PC-3 (cell line): ENCODE results near the gene SCOC. TPM values are rescaled to one million over a fixed set of nuclear protein-coding genes. Genes with fewer than 3 reads are reported as not detected.

Experiments used
- ATAC-seq: fragments of 200-7000 bp; cut with Tn5 transposase; 2 replicates; pipeline ENCODE4 v1.9.1; 2020; ENCODE audit warnings: mild to moderate bottlenecking, moderate library complexity
- BruUV-seq: library from RNA; stranded (reverse); fragments of 400-500 nt; replicated peaks from 2 replicates; lab custom pipeline; 2021; lab: Mats Ljungman, UMichigan
- CTCF ChIA-PET: fragments of 300-600 bp; sonication (Branson Sonifier 250); formaldehyde crosslinking; loops from one replicate; lab custom pipeline; 2022; ENCODE audit warnings: antibody characterized with exemption; lab: Charles Lee
- POLR2A ChIA-PET: fragments of 300-600 bp; sonication (Branson Sonifier 250); formaldehyde crosslinking; loops from one replicate; lab custom pipeline; 2022; ENCODE audit warnings: antibody characterized with exemption; ENCODE audit not compliant: unreplicated experiment; lab: Charles Lee
- DNase-seq: peaks from one replicate; pipeline ENCODE4 v3.0.0-alpha.2; 2015
- H2AFZ ChIP-seq: fragments of 300-600 bp; sonication (generic); 2 replicates; pipeline ENCODE4 v1.6.0; 2016; ENCODE audit warnings: antibody characterized with exemption, low read length
- H3F3A ChIP-seq: fragments of 300-600 bp; sonication (generic); one replicate; pipeline ENCODE4 v1.6.0; 2017; ENCODE audit warnings: antibody characterized with exemption, low read length, control low read depth, mild to moderate bottlenecking; ENCODE audit not compliant: unreplicated experiment
- H3K27ac ChIP-seq: fragments of 300-600 bp; sonication (generic); 2 replicates; pipeline ENCODE4 v1.5.1; 2016; ENCODE audit warnings: mild to moderate bottlenecking, low read length
- H3K27me3 ChIP-seq: fragments of 300-600 bp; sonication (generic); 2 replicates; pipeline ENCODE4 v1.6.1; 2016; ENCODE audit warnings: low read length, mixed read lengths
- H3K36me3 ChIP-seq: fragments of 300-600 bp; sonication (generic); 2 replicates; pipeline ENCODE4 v1.6.1; 2016; ENCODE audit warnings: low read depth, mixed run types, low read length, mixed read lengths
- H3K4me1 ChIP-seq: fragments of 300-600 bp; sonication (generic); 2 replicates; pipeline ENCODE4 v1.5.1; 2016; ENCODE audit warnings: low read length; ENCODE audit not compliant: insufficient read depth
- H3K4me2 ChIP-seq: fragments of 300-600 bp; sonication (generic); 2 replicates; pipeline ENCODE4 v1.6.0; 2016; ENCODE audit warnings: low read length
- H3K4me3 ChIP-seq: fragments of 300-600 bp; sonication (generic); 2 replicates; pipeline ENCODE4 v1.5.1; 2016; ENCODE audit warnings: mild to moderate bottlenecking, low read length, mixed read lengths
- H3K79me2 ChIP-seq: fragments of 300-600 bp; sonication (generic); 2 replicates; pipeline ENCODE4 v1.6.1; 2017; ENCODE audit warnings: low read length, mixed read lengths
- H3K9ac ChIP-seq: fragments of 300-600 bp; sonication (generic); 2 replicates; pipeline ENCODE4 v1.6.0; 2016; ENCODE audit warnings: mild to moderate bottlenecking, low read length
- H3K9me2 ChIP-seq: fragments of 300-600 bp; sonication (generic); replicated peaks from 2 replicates; pipeline ENCODE4 v1.6.1; 2016; ENCODE audit warnings: mixed run types, low read length, mixed read lengths
- H3K9me3 ChIP-seq: fragments of 300-600 bp; sonication (generic); 2 replicates; pipeline ENCODE4 v1.6.1; 2016; ENCODE audit warnings: low read length, mixed read lengths
- H4K20me1 ChIP-seq: fragments of 300-600 bp; sonication (generic); 2 replicates; pipeline ENCODE4 v1.6.1; 2016; ENCODE audit warnings: low read length, mixed read lengths
- CTCF ChIP-seq: fragments of 300-600 bp; sonication (generic); conservative IDR thresholded peaks from 2 replicates; pipeline ENCODE4 v1.5.1; 2017; ENCODE audit warnings: antibody characterized with exemption, low read depth, mild to moderate bottlenecking, low read length
- EZH2 ChIP-seq: fragments of 300-600 bp; sonication (generic); IDR thresholded peaks from one replicate; pipeline ENCODE4 v1.6.1; 2017; ENCODE audit warnings: antibody characterized with exemption, mild to moderate bottlenecking, low read length; ENCODE audit not compliant: unreplicated experiment
- EZH2phosphoT487 ChIP-seq: fragments of 300-600 bp; sonication (generic); IDR thresholded peaks from 2 replicates; pipeline ENCODE4 v1.6.1; 2018; ENCODE audit warnings: mild to moderate bottlenecking, antibody characterized with exemption, low read length, borderline replicate concordance
- intact Hi-C: fragments of 100-400 bp; cut with micrococcal nuclease; formaldehyde crosslinking; loops from 2 replicates; pipeline ENCODE4 v1.9.0; 2023
- total RNA-seq: library from RNA; depleted of rRNA; stranded (reverse); fragments of >200 nt; gene quantifications from 2 replicates; pipeline ENCODE4 v1.2.3, GENCODE V29; 2014

The SCOC gene
- total RNA-seq, 1 experiment from 2014 or later: 28.2 TPM

GRCh38 chr4:140372751-140373327, 607 bp upstream of the SCOC start:
- TSS peak; percentile 90 for BruUV-seq
- POLR2A ChIA-PET: no interaction called here

GRCh38 chr4:140374130-140374477, 658 bp downstream of the SCOC start:
- TF ChIP-seq CTCF: no peak
- no peak for TF ChIP-seq EZH2phosphoT487
- TF ChIP-seq EZH2: no peak
- Histone ChIP-seq H3K4me1 (peaks cover 31% of the 10 kb centered on the region), H3K27ac (peak overlapping the region; percentile 66), H3K36me3 (no peaks in the 10 kb centered on the region), H3K4me2 (peak overlapping the region; percentile 98), H3K9me2 (no peaks in the 10 kb centered on the region), H3F3A (no peaks in the 10 kb centered on the region), H3K9ac (peak overlapping the region; percentile 92), H3K27me3 (no peaks in the 10 kb centered on the region), H3K79me2 (peaks cover 56% of the 10 kb centered on the region), H3K9me3 (no peaks in the 10 kb centered on the region), H4K20me1 (no peaks in the 10 kb centered on the region; the same call in 1 of the 2 replicates), H2AFZ (peak overlapping the region; percentile 85), H3K4me3 (peak overlapping the region; percentile 92)
- ChIA-PET POLR2A (no interaction called here), CTCF (interaction anchor here (2.6 kb wide), 1 partner anchor 14 kb away, joined by 21 read pairs; no protein-coding TSS in a partner anchor)
- DNase-seq (peak; percentile 34), ATAC-seq (no peak)
- BruUV-seq: no TSS peak
- intact Hi-C loops: loop anchor here (5.0 to 10.0 kb wide), 2 partner anchors 148 to 381 kb away; partner anchors contain the start of genes ELMOD2 and TBC1D9

More at GRCh38 chr4:140372751-140373327, 607 bp upstream of the SCOC start:
- Histone ChIP-seq H3K9me2 (no peaks in the 10 kb centered on the region), H3K36me3 (no peaks in the 10 kb centered on the region), H3F3A (peaks cover 3% of the 10 kb centered on the region), H3K4me3 (peak overlapping the region; percentile 92), H3K4me2 (peak overlapping the region; percentile 87), H4K20me1 (no peaks in the 10 kb centered on the region; the same call in 1 of the 2 replicates), H3K4me1 (peaks cover 43% of the 10 kb centered on the region), H3K27me3 (no peaks in the 10 kb centered on the region), H3K27ac (peak overlapping the region; percentile 63), H3K9me3 (no peaks in the 10 kb centered on the region), H2AFZ (peak overlapping the region; percentile 73), H3K79me2 (peaks cover 43% of the 10 kb centered on the region), H3K9ac (peak overlapping the region; percentile 58)
- CTCF ChIA-PET: interaction anchor here (0.6 to 2.6 kb wide), 4 partner anchors 13 to 221 kb away, joined by 3 to 21 read pairs (median 4); partner anchors contain the start of gene ELMOD2
- TF ChIP-seq EZH2phosphoT487 (no peak), CTCF (no peak)
- intact Hi-C loops: loop anchor here (2.0 to 10.0 kb wide), 3 partner anchors 54 to 382 kb away; partner anchors contain the start of genes CLGN, ELMOD2 and TBC1D9
- DNase-seq (peak; percentile 2), ATAC-seq (peak; percentile 10)

GRCh38 chr4:140382732-140383131, 9.3 kb downstream of the SCOC start:
- Histone ChIP-seq H3K4me2 (no peak overlapping the region), H3K9ac (no peak overlapping the region), H4K20me1 (no peaks in the 10 kb centered on the region), H3K27me3 (no peaks in the 10 kb centered on the region), H3F3A (no peaks in the 10 kb centered on the region), H3K9me3 (no peaks in the 10 kb centered on the region), H3K79me2 (peaks cover 21% of the 10 kb centered on the region), H3K27ac (no peak overlapping the region), H2AFZ (no peak overlapping the region), H3K9me2 (no peaks in the 10 kb centered on the region), H3K4me1 (no peaks in the 10 kb centered on the region), H3K4me3 (no peak overlapping the region), H3K36me3 (peaks cover 5% of the 10 kb centered on the region; the same call in 1 of the 2 replicates)
- DNase-seq (no peak), ATAC-seq (no peak)
- intact Hi-C loops: no loop called here
- ChIA-PET CTCF (no interaction called here), POLR2A (no interaction called here)
- no TSS peak for BruUV-seq
- TF ChIP-seq EZH2: no peak
- no peak for TF ChIP-seq CTCF
- TF ChIP-seq EZH2phosphoT487: no peak
